ENCODE data around the gene TSPAN17. TPM values are rescaled to one million over a fixed set of nuclear protein-coding genes. Genes with fewer than 3 reads are reported as not detected.

TSPAN17 gene
- polyA plus RNA-seq, 1 of the 3 experiments (the other 2 are of a cell fraction), result 61.7 TPM

GRCh38 chr5:176601901-176602482 is 45.3 kb upstream of the TSPAN17 start (continued):
- no peak for TF ChIP-seq CTCF (IDR thresholded peaks at IDR 0.05)
- TF ChIP-seq ELF1 (IDR thresholded peaks at IDR 0.05), result no peak
- no peak for TF ChIP-seq RFX5 (IDR thresholded peaks at IDR 0.05; ENCODE audit: low read length)
- TF ChIP-seq POLR2AphosphoS5 (IDR thresholded peaks at IDR 0.05; ENCODE audit: low read depth, low read length), result no peak

- no peak overlapping the region for H3K9ac ChIP-seq
- H3K4me2 ChIP-seq, result no peak overlapping the region
- DNase-seq, result no peak
- peaks cover 34% of the 10 kb centered on the region; the same call in 1 of the 2 replicates for H4K20me1 ChIP-seq (ENCODE audit: insufficient read depth)
- H3K27me3 ChIP-seq (ENCODE audit: insufficient read depth), result no peaks in the 10 kb centered on the region
- ChIA-PET CTCF (interaction anchor here (0.7 to 2.1 kb wide), 4 partner anchors 11 to 187 kb away, joined by 3 to 6 read pairs (median 3); partner anchors contain the start of gene CLTB), POLR2A (no interaction called here)
- TF ChIP-seq YY1 (IDR thresholded peaks at IDR 0.05; ENCODE audit: low read depth) (no peak), FOSL2 (IDR thresholded peaks at IDR 0.05; ENCODE audit: borderline replicate concordance, low read depth) (no peak), EP300 (IDR thresholded peaks at IDR 0.05; ENCODE audit: borderline replicate concordance in 1 of 2, low read depth in 1 of 2, low read length in 1 of 2) (no peak), USF1 (IDR thresholded peaks at IDR 0.05; ENCODE audit: borderline replicate concordance, low read depth) (no peak)
- no peak overlapping the region for H2AFZ ChIP-seq (ENCODE audit: low read depth)
- WGBS (ENCODE audit: low lambda C conversion rate), result 84% methylated on average over 2 of the region's 2 CpGs
- H3K9me2 ChIP-seq, result no peaks in the 10 kb centered on the region
- no peaks in the 10 kb centered on the region for H3K9me3 ChIP-seq
- H3K27ac ChIP-seq (ENCODE audit: low read depth in 2 of 2, low read length in 1 of 2), result no peak overlapping the region
- peaks cover 8% of the 10 kb centered on the region for H3K79me2 ChIP-seq (ENCODE audit: insufficient read depth)
- no peak overlapping the region for H3K4me3 ChIP-seq (ENCODE audit: low read depth in 2 of 2, low read length in 1 of 2)
- H3K36me3 ChIP-seq (replicated peaks in 1 of 2; ENCODE audit: control insufficient read depth in 1 of 2, insufficient read depth in 2 of 2, low read length in 1 of 2), result peaks cover 0 to 5% of the 10 kb centered on the region in 2 experiments
- peaks cover 0 to 14% of the 10 kb centered on the region in 2 experiments; a peak in 1 of 4 replicates for H3K4me1 ChIP-seq (ENCODE audit: control insufficient read depth in 1 of 2, insufficient read depth in 2 of 2, low read depth in 1 of 2, low read length in 1 of 2)
- H3F3A ChIP-seq (replicated peaks; ENCODE audit: insufficient read depth), result no peaks in the 10 kb centered on the region
These were observed 44.2 kb upstream of the TSPAN17 start for GRCh38 chr5:176603091-176603490.

- no peak for DNase-seq
- peaks cover 3% of the 10 kb centered on the region for H3F3A ChIP-seq (replicated peaks; ENCODE audit: insufficient read depth)
- H3K4me3 ChIP-seq (ENCODE audit: low read depth in 2 of 2, low read length in 1 of 2), result no peak overlapping the region
- 100% methylated on average over 3 of the region's 3 CpGs for WGBS (ENCODE audit: low lambda C conversion rate)
- peaks cover 21% of the 10 kb centered on the region for H3K79me2 ChIP-seq (ENCODE audit: insufficient read depth)
- H3K9me3 ChIP-seq, result no peaks in the 10 kb centered on the region
- H3K36me3 ChIP-seq (replicated peaks in 1 of 2; ENCODE audit: control insufficient read depth in 1 of 2, insufficient read depth in 2 of 2, low read length in 1 of 2), result no peaks in the 10 kb centered on the region
- peaks cover 44% of the 10 kb centered on the region; the same call in 1 of the 2 replicates for H4K20me1 ChIP-seq (ENCODE audit: insufficient read depth)
- H3K9me2 ChIP-seq, result no peaks in the 10 kb centered on the region
- H2AFZ ChIP-seq (ENCODE audit: low read depth), result no peak overlapping the region
- no peak overlapping the region for H3K4me2 ChIP-seq
- no peaks in the 10 kb centered on the region for H3K27me3 ChIP-seq (ENCODE audit: insufficient read depth)
- H3K4me1 ChIP-seq (ENCODE audit: control insufficient read depth in 1 of 2, insufficient read depth in 2 of 2, low read depth in 1 of 2, low read length in 1 of 2), result peaks cover 0 to 30% of the 10 kb centered on the region in 2 experiments; a peak in 1 of 4 replicates
- CTCF ChIA-PET, result interaction anchor here (1.5 to 3.8 kb wide), 3 partner anchors 27 to 63 kb away, joined by 4 to 15 read pairs (median 6); no protein-coding TSS in a partner anchor
- H3K9ac ChIP-seq, result no peak overlapping the region
- POLR2A ChIA-PET, result interaction anchor here (0.6 kb wide), 1 partner anchor 8 kb away, joined by 3 read pairs; no protein-coding TSS in a partner anchor
- no peak overlapping the region for H3K27ac ChIP-seq (ENCODE audit: low read depth in 2 of 2, low read length in 1 of 2)
- no peak for TF ChIP-seq REST (IDR thresholded peaks at IDR 0.05; ENCODE audit: low read depth, low read length)
- no peak for TF ChIP-seq GABPA (IDR thresholded peaks at IDR 0.05; ENCODE audit: low read depth)
- no peak for TF ChIP-seq NFIC (IDR thresholded peaks at IDR 0.05; ENCODE audit: borderline replicate concordance)
- no peak for TF ChIP-seq RXRA (IDR thresholded peaks at IDR 0.05; ENCODE audit: borderline replicate concordance, low read depth)
- TF ChIP-seq MEF2A (IDR thresholded peaks at IDR 0.05; ENCODE audit: borderline replicate concordance, low read depth), result no peak
- no peak for TF ChIP-seq USF2 (IDR thresholded peaks at IDR 0.05; ENCODE audit: borderline replicate concordance, low read depth, low read length)
- TF ChIP-seq CHD2 (IDR thresholded peaks at IDR 0.05; ENCODE audit: low read length, partially characterized antibody), result no peak
- TF ChIP-seq ZBTB33 (IDR thresholded peaks at IDR 0.05; ENCODE audit: borderline replicate concordance, low read depth), result no peak
These were observed 41.3 kb upstream of the TSPAN17 start for GRCh38 chr5:176606032-176606431.
